T follicular helper cell (primary cell): ENCODE results near the gene CTXN1.
A peak's percentile ranks its signal among the peaks of the same experiment; 100 is the strongest.

Experiments
- DNase-seq: peaks from one replicate; pipeline ENCODE4 v3.0.0-alpha.2; 2020; ENCODE audit warnings: low read depth

The CTXN1 gene

GRCh38 chr19:7914099-7914498, 11.8 kb downstream of the CTXN1 start:
- no peak for DNase-seq

GRCh38 chr19:7913652-7914051, 12.3 kb downstream of the CTXN1 start:
- no peak for DNase-seq

- no peak for DNase-seq
Measured at GRCh38 chr19:7912697-7913564, 13.0 kb downstream of the CTXN1 start.

- DNase-seq = no peak
Measured at GRCh38 chr19:7912144-7912696, 13.7 kb downstream of the CTXN1 start.

GRCh38 chr19:7911508-7912143, 14.3 kb downstream of the CTXN1 start:
- no peak for DNase-seq

- DNase-seq = no peak
Measured at GRCh38 chr19:7910321-7911161, 15.4 kb downstream of the CTXN1 start.

- DNase-seq = no peak
Measured at GRCh38 chr19:7909471-7910067, 16.4 kb downstream of the CTXN1 start.

- no peak for DNase-seq
Measured at GRCh38 chr19:7908742-7909461, 17.0 kb downstream of the CTXN1 start.

- DNase-seq = no peak
Measured at GRCh38 chr19:7908078-7908699, 17.7 kb downstream of the CTXN1 start.

GRCh38 chr19:7907544-7907943, 18.4 kb downstream of the CTXN1 start:
- no peak for DNase-seq

- no peak for DNase-seq
Measured at GRCh38 chr19:7907122-7907521, 18.8 kb downstream of the CTXN1 start.

GRCh38 chr19:7905859-7906258, 20.1 kb downstream of the CTXN1 start:
- DNase-seq = no peak

GRCh38 chr19:7905268-7905667, 20.7 kb downstream of the CTXN1 start:
- no peak for DNase-seq

GRCh38 chr19:7904074-7905020, 21.6 kb downstream of the CTXN1 start:
- DNase-seq = peak; percentile 47

- peak; percentile 100 for DNase-seq
Measured at GRCh38 chr19:7903244-7904073, 22.5 kb downstream of the CTXN1 start, which contains the start of gene MAP2K7. Gene MAP2K7, plus strand, starts transcription at chr19:7903877. Its CDS starts 68 bp downstream, at chr19:7903945.

- no peak for DNase-seq
Measured at GRCh38 chr19:7902796-7903243, 23.1 kb downstream of the CTXN1 start.

- no peak for DNase-seq
Measured at GRCh38 chr19:7901337-7901736, 24.6 kb downstream of the CTXN1 start.

GRCh38 chr19:7900931-7901330, 25.0 kb downstream of the CTXN1 start:
- DNase-seq = no peak
